T-cell (primary cell): ENCODE data around the gene AKT2. TPM values are rescaled to one million over a fixed set of nuclear protein-coding genes. Genes with fewer than 3 reads are reported as not detected.

Experiments used
- ATAC-seq, 4 experiments: fragments of 200-7000 bp in 3 of 4; fragments of 150-1000 bp in 1 of 4; cut with Tn5 transposase; replicated peaks in 1 of 4; 1 replicate in 3 of 4; 2 replicates in 1 of 4; pipeline ENCODE4 v1.10.0; 2021; ENCODE audit warnings: moderate library complexity in 3 of 4, mild to moderate bottlenecking in 2 of 4, moderate number of reproducible peaks in 1 of 4
- CTCF ChIA-PET, 2 donors: fragments of 300-600 bp; sonication (Branson Sonifier 250); formaldehyde crosslinking; loops; one replicate each; lab custom pipeline; 2022; ENCODE audit warnings: antibody characterized with exemption in 2 of 2; lab: Charles Lee
- POLR2A ChIA-PET, 2 donors: fragments of 300-600 bp; sonication (Branson Sonifier 250); formaldehyde crosslinking; loops; one replicate each; lab custom pipeline; 2022; ENCODE audit warnings: antibody characterized with exemption in 2 of 2; lab: Charles Lee
- DNase-seq, 35 experiments: peaks; one replicate each; pipeline versions ENCODE4 v3.0.0 to v3.0.0-alpha.2; 2013 to 2023
- H3K27ac ChIP-seq: one replicate; pipeline ENCODE4 v1.5.1; 2013; ENCODE audit warnings: low read length
- H3K27me3 ChIP-seq, 2 experiments: replicated peaks in 1 of 2; 1 replicate in 1 of 2; 2 replicates in 1 of 2; pipeline versions ENCODE4 v1.6.1 to v1.7.0; 2013; ENCODE audit warnings: low read length in 1 of 2, mixed read lengths in 1 of 2; ENCODE audit not compliant: control insufficient read depth in 2 of 2, insufficient read depth in 2 of 2; ENCODE audit errors: extremely low read depth in 1 of 2
- H3K36me3 ChIP-seq, 2 donors: 1 replicate in 1 of 2; 2 replicates in 1 of 2; pipeline versions ENCODE4 v1.6.1 to v1.7.0; 2013; ENCODE audit warnings: low read length in 1 of 2; ENCODE audit not compliant: control insufficient read depth in 2 of 2, insufficient read depth in 1 of 2; ENCODE audit errors: extremely low read depth in 1 of 2
- H3K4me1 ChIP-seq, 2 experiments: 1 replicate in 1 of 2; 2 replicates in 1 of 2; pipeline versions ENCODE4 v1.6.1 to v1.7.0; 2013; ENCODE audit warnings: low read length in 2 of 2, mixed read lengths in 1 of 2; ENCODE audit not compliant: insufficient read depth in 2 of 2, control insufficient read depth in 1 of 2; ENCODE audit errors: extremely low read depth in 1 of 2
- H3K4me3 ChIP-seq, 2 donors: 1 replicate in 1 of 2; 2 replicates in 1 of 2; pipeline versions ENCODE4 v1.5.1 to v1.7.0; 2013; ENCODE audit warnings: mild to moderate bottlenecking in 2 of 2, low read length in 1 of 2, moderate library complexity in 1 of 2; ENCODE audit not compliant: control insufficient read depth in 1 of 2; ENCODE audit errors: extremely low read depth in 1 of 2
- H3K9me3 ChIP-seq: 2 replicates; pipeline ENCODE4 v1.7.0; 2013
- H3K27ac Mint-ChIP-seq, 2 donors: one replicate each; pipeline ENCODE4 v1.8.0; 2020 to 2021; ENCODE audit warnings: mild to moderate bottlenecking in 2 of 2, mixed read lengths in 2 of 2
- H3K27me3 Mint-ChIP-seq, 2 donors: one replicate each; pipeline ENCODE4 v1.8.0; 2021 to 2022; ENCODE audit warnings: mixed read lengths in 2 of 2
- H3K36me3 Mint-ChIP-seq: one replicate; pipeline ENCODE4 v1.8.0; 2021; ENCODE audit warnings: mixed read lengths
- H3K4me1 Mint-ChIP-seq, 3 donors: one replicate each; pipeline ENCODE4 v1.8.0; 2020 to 2022; ENCODE audit warnings: mixed read lengths in 3 of 3, mild to moderate bottlenecking in 1 of 3
- H3K4me3 Mint-ChIP-seq, 3 donors: one replicate each; pipeline ENCODE4 v1.8.0; 2020 to 2022; ENCODE audit warnings: mild to moderate bottlenecking in 3 of 3, mixed read lengths in 3 of 3, moderate library complexity in 3 of 3
- H3K9me3 Mint-ChIP-seq, 3 donors: one replicate each; pipeline ENCODE4 v1.8.0; 2020 to 2022; ENCODE audit warnings: mixed read lengths in 3 of 3
- WGBS: methylation state at CpG from one replicate; pipeline ENCODE4 v1.1.5; 2013; ENCODE audit warnings: missing lambda C conversion rate; ENCODE audit not compliant: insufficient coverage; 5-methylcytosine and 5-hydroxymethylcytosine counted together
- total RNA-seq, 35 experiments: library from RNA in 6 of 35; stranded (reverse) in 6 of 35; fragments of 120-200 nt in 1 of 35; gene quantifications; one replicate each; pipeline versions ENCODE4 v1.2.1 to v1.2.4 and lab custom pipeline; 2013 to 2026

The AKT2 gene
- total RNA-seq, 5 donors from 2014 or later (not counting 1 experiment from before 2014, with no cell fraction given), result 169 to 218 (median 172) TPM

GRCh38 chr19:40315812-40316470 is 30.8 kb upstream of the AKT2 start:
- H3K36me3 ChIP-seq, result peaks cover 0 to 10% of the 10 kb centered on the region in 2 donors
- no peak overlapping the region for H3K27ac ChIP-seq
- peaks cover 10% of the 10 kb centered on the region for H3K36me3 Mint-ChIP-seq
- no peaks in the 10 kb centered on the region for H3K9me3 ChIP-seq
- no peak overlapping the region for H3K4me3 ChIP-seq
- CTCF ChIA-PET, result interaction anchor here in 1 of 2 donors (0.5 to 1.2 kb wide), 2 partner anchors 11 to 33 kb away, joined by 3 to 5 read pairs; partner anchors contain the start of genes C19orf47 and PLD3
- POLR2A ChIA-PET, result no interaction called here
- H3K27ac Mint-ChIP-seq, result no peak overlapping the region
- DNase-seq, result no peak
- no peaks in the 10 kb centered on the region for H3K4me1 Mint-ChIP-seq
- no peaks in the 10 kb centered on the region for H3K9me3 Mint-ChIP-seq
- no peak for ATAC-seq
- H3K27me3 ChIP-seq, result no peaks in the 10 kb centered on the region
- 100% methylated on average over 2 of the region's 5 CpGs for WGBS
- no peaks in the 10 kb centered on the region for H3K27me3 Mint-ChIP-seq
- H3K4me1 ChIP-seq, result no peaks in the 10 kb centered on the region
- no peak overlapping the region for H3K4me3 Mint-ChIP-seq

- ChIA-PET CTCF (interaction anchor here (0.6 to 1.0 kb wide), 2 partner anchors 9 kb away, joined by 3 to 4 read pairs; no protein-coding TSS in a partner anchor), POLR2A (no interaction called here)
- Mint-ChIP-seq H3K4me3 (no peak overlapping the region), H3K27me3 (no peaks in the 10 kb centered on the region), H3K27ac (no peak overlapping the region), H3K4me1 (no peaks in the 10 kb centered on the region), H3K9me3 (no peaks in the 10 kb centered on the region), H3K36me3 (peaks cover 4% of the 10 kb centered on the region)
- Histone ChIP-seq H3K36me3 (peaks cover 0 to 4% of the 10 kb centered on the region in 2 donors), H3K27me3 (no peaks in the 10 kb centered on the region), H3K27ac (no peak overlapping the region), H3K9me3 (no peaks in the 10 kb centered on the region), H3K4me3 (no peak overlapping the region), H3K4me1 (no peaks in the 10 kb centered on the region)
- DNase-seq (no peak), ATAC-seq (no peak)
- 90% methylated on average over 2 of the region's 2 CpGs for WGBS
These were observed 29.5 kb upstream of the AKT2 start for GRCh38 chr19:40314656-40315055.

GRCh38 chr19:40313229-40313983 is 28.3 kb upstream of the AKT2 start:
- H3K4me1 Mint-ChIP-seq, result no peaks in the 10 kb centered on the region
- WGBS, result 100% methylated on average over 3 of the region's 9 CpGs
- CTCF ChIA-PET, result interaction anchor here in 1 of 2 donors (0.6 kb wide), 1 partner anchor 77 kb away, joined by 3 read pairs; no protein-coding TSS in a partner anchor
- DNase-seq, result no peak
- Histone ChIP-seq H3K27me3 (no peaks in the 10 kb centered on the region), H3K36me3 (peaks cover 0 to 4% of the 10 kb centered on the region in 2 donors), H3K4me1 (no peaks in the 10 kb centered on the region), H3K27ac (no peak overlapping the region), H3K4me3 (no peak overlapping the region), H3K9me3 (no peaks in the 10 kb centered on the region)
- POLR2A ChIA-PET, result no interaction called here
- no peaks in the 10 kb centered on the region for H3K27me3 Mint-ChIP-seq
- no peak for ATAC-seq
- H3K27ac Mint-ChIP-seq, result no peak overlapping the region
- no peaks in the 10 kb centered on the region for H3K36me3 Mint-ChIP-seq
- H3K4me3 Mint-ChIP-seq, result no peak overlapping the region
- H3K9me3 Mint-ChIP-seq, result no peaks in the 10 kb centered on the region

GRCh38 chr19:40312533-40312932 is 27.4 kb upstream of the AKT2 start:
- Histone ChIP-seq H3K27ac (no peak overlapping the region), H3K36me3 (no peaks in the 10 kb centered on the region), H3K9me3 (no peaks in the 10 kb centered on the region), H3K4me3 (no peak overlapping the region), H3K27me3 (no peaks in the 10 kb centered on the region), H3K4me1 (no peaks in the 10 kb centered on the region)
- H3K27me3 Mint-ChIP-seq, result no peaks in the 10 kb centered on the region
- no peaks in the 10 kb centered on the region for H3K4me1 Mint-ChIP-seq
- DNase-seq (no peak), ATAC-seq (no peak)
- no peak overlapping the region for H3K4me3 Mint-ChIP-seq
- no peak overlapping the region for H3K27ac Mint-ChIP-seq
- H3K9me3 Mint-ChIP-seq, result no peaks in the 10 kb centered on the region
- POLR2A ChIA-PET, result no interaction called here
- CTCF ChIA-PET, result no interaction called here
- no CpG with 5 or more reads among the region's 2 CpGs for WGBS
- no peaks in the 10 kb centered on the region for H3K36me3 Mint-ChIP-seq

- H3K4me3 Mint-ChIP-seq, result no peak overlapping the region
- H3K27me3 ChIP-seq, result no peaks in the 10 kb centered on the region
- H3K36me3 ChIP-seq, result no peaks in the 10 kb centered on the region
- no peak for ATAC-seq
- ChIA-PET POLR2A (no interaction called here), CTCF (interaction anchor here in 1 of 2 donors (0.7 kb wide), 1 partner anchor 629 kb away, joined by 4 read pairs; no protein-coding TSS in a partner anchor)
- H3K27ac Mint-ChIP-seq, result no peak overlapping the region
- H3K4me1 Mint-ChIP-seq, result peaks cover 0 to 3% (median 3%) of the 10 kb centered on the region in 3 donors
- no peaks in the 10 kb centered on the region for H3K4me1 ChIP-seq
- H3K4me3 ChIP-seq, result no peak overlapping the region
- no peaks in the 10 kb centered on the region for H3K36me3 Mint-ChIP-seq
- no peaks in the 10 kb centered on the region for H3K27me3 Mint-ChIP-seq
- no peak for DNase-seq
- no peaks in the 10 kb centered on the region for H3K9me3 ChIP-seq
- no peaks in the 10 kb centered on the region for H3K9me3 Mint-ChIP-seq
- WGBS, result no CpG with 5 or more reads among the region's 1 CpG
- no peak overlapping the region for H3K27ac ChIP-seq
These were observed 24.5 kb upstream of the AKT2 start for GRCh38 chr19:40309666-40310065.

GRCh38 chr19:40305403-40305802 is 20.3 kb upstream of the AKT2 start:
- Mint-ChIP-seq H3K27ac (no peak overlapping the region), H3K4me1 (peaks cover 0 to 3% (median 3%) of the 10 kb centered on the region in 3 donors), H3K4me3 (no peak overlapping the region), H3K36me3 (no peaks in the 10 kb centered on the region), H3K27me3 (no peaks in the 10 kb centered on the region), H3K9me3 (no peaks in the 10 kb centered on the region)
- no peaks in the 10 kb centered on the region for H3K36me3 ChIP-seq
- H3K27ac ChIP-seq, result no peak overlapping the region
- DNase-seq (peak; percentile 35 to 85 (median 65)), ATAC-seq (peak; percentile 58 to 69 (median 62))
- no peaks in the 10 kb centered on the region for H3K27me3 ChIP-seq
- 100% methylated on average over 1 of the region's 5 CpGs for WGBS
- ChIA-PET CTCF (interaction anchor here (0.5 to 1.7 kb wide), 30 partner anchors 9 to 1594 kb away, joined by 3 to 17 read pairs (median 3); partner anchors contain the start of genes BLVRB (in 1 of the 2) and SERTAD3 (in 1 of the 2)), POLR2A (interaction anchor here in 1 of 2 donors (0.7 kb wide), 1 partner anchor 1999 kb away, joined by 6 read pairs; no protein-coding TSS in a partner anchor)
- no peaks in the 10 kb centered on the region for H3K9me3 ChIP-seq
- H3K4me3 ChIP-seq, result no peak overlapping the region
- no peaks in the 10 kb centered on the region for H3K4me1 ChIP-seq
